ENCODE measurements around the gene GOLGA7B.

The GOLGA7B gene

DNA sequence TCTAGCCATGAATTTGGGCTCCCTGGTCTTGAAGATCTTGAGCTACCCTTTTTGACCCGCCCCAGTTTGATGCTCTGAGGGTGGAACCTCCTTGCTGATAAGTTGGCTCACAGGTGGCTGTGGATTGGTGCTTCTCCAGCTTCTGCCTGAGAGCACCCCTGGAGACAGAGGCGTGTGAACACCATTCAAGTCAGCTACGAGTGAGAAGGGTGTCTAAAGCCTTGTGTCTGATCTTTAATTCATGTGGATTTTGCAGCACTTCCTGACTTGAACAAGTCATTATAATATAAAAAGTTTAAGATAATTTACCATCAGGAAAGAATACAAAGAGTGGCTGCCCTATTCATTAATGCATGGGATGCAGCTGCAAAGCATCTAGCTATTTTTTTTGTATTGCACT, 37.7 kb upstream of the GOLGA7B start:
- TF ChIP-seq, protein P1, sequence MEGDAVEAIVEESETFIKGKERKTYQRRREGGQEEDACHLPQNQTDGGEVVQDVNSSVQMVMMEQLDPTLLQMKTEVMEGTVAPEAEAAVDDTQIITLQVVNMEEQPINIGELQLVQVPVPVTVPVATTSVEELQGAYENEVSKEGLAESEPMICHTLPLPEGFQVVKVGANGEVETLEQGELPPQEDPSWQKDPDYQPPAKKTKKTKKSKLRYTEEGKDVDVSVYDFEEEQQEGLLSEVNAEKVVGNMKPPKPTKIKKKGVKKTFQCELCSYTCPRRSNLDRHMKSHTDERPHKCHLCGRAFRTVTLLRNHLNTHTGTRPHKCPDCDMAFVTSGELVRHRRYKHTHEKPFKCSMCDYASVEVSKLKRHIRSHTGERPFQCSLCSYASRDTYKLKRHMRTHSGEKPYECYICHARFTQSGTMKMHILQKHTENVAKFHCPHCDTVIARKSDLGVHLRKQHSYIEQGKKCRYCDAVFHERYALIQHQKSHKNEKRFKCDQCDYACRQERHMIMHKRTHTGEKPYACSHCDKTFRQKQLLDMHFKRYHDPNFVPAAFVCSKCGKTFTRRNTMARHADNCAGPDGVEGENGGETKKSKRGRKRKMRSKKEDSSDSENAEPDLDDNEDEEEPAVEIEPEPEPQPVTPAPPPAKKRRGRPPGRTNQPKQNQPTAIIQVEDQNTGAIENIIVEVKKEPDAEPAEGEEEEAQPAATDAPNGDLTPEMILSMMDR (IDR thresholded peaks at IDR 0.05; ENCODE audit: borderline replicate concordance, insufficient read depth, low read depth, low read length) = no peak

DNA sequence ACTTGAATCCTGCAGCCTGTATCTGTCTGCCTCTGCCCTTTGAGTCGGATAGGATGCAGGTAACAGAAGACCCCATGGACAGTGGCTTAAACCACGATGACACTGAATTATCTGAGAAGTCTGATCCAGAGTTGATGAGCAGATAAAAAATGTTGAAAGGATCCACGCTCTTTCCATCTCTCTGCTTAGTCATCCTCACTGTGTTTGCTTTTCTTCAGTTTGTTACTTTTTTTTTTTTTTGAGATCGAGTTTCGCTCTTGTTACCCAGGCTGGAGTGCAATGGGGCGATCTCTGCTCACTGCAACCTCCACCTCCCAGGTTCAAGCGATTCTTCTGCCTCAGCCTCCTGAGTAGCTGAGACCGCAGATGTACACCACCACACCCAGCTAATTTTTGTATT, 36.9 kb upstream of the GOLGA7B start:
- TF ChIP-seq, protein P1 (IDR thresholded peaks at IDR 0.05; ENCODE audit: borderline replicate concordance, insufficient read depth, low read depth, low read length) = no peak
- no peak overlapping the region for H3K4me3 ChIP-seq (ENCODE audit: low read depth, low read length)

More for the DNA sequence above, 37.7 kb upstream of the GOLGA7B start:
- H3K4me3 ChIP-seq (ENCODE audit: low read depth, low read length) = no peak overlapping the region

DNA sequence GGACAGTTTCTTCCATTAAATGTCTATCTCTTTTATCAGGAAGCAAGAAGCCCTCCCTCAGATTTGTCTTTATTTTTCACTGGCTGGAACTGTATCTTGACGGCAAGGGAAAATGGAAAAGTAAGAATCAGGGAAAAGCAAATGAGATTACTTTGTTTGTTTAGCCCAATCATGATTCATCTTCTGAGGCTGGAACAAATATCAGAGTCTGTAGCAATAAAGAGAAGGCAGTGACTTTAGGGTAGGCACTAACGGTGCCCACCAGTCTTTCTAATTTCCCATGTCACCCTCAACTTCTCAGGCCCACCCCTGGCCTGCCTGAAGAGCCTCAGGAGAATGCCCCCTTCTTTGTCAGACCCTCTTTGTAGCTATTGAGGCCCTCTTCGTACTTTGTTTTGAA, 36.3 kb upstream of the GOLGA7B start:
- TF ChIP-seq, protein P1 (IDR thresholded peaks at IDR 0.05; ENCODE audit: borderline replicate concordance, insufficient read depth, low read depth, low read length) = no peak
- H3K4me3 ChIP-seq (ENCODE audit: low read depth, low read length) = no peak overlapping the region

DNA sequence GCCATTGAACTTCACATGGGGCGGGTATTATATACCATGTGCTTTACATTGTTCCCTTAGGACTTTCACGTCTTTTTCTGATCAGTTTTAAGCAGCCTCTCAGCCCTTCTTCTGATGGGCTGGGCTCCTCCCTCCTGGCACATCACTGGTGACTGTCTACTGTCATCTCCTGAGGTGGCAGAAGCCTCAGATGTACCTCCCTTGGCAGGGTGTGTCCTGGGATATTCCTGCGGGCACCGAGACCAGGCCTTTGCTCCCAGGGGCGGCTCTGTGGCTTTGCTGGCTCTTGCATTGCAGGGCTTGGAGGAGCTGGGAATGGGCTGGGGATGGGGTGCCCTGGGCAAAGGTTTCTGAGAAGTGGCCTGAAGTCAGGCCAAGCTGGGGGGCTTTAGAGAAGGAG, 34.6 kb upstream of the GOLGA7B start:
- H3K4me3 ChIP-seq (ENCODE audit: low read depth, low read length) = no peak overlapping the region
- TF ChIP-seq, protein P1 (IDR thresholded peaks at IDR 0.05; ENCODE audit: borderline replicate concordance, insufficient read depth, low read depth, low read length) = no peak

DNA sequence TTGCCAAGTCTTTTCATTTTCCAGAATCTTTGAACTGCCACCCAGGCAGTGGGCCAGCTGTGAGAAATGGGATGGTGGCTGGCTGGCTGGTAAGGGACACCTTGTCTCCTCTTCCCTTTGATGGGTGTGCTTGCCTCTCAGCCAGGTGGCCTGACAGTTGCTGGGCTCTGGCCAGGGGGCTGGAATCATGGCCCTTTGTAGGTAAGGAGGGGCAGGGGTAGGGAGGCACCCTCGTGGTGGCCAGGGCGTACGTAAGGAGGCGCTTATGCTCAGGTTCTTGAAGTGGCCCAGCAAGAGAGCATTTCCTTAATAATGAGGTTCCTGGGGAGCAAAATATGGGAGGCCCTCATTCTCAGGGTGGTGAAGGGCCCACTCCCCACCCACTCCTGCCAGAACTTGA, 33.0 kb upstream of the GOLGA7B start:
- no peak overlapping the region for H3K4me3 ChIP-seq (ENCODE audit: low read depth, low read length)
- TF ChIP-seq, protein P1 (IDR thresholded peaks at IDR 0.05; ENCODE audit: borderline replicate concordance, insufficient read depth, low read depth, low read length) = no peak

DNA sequence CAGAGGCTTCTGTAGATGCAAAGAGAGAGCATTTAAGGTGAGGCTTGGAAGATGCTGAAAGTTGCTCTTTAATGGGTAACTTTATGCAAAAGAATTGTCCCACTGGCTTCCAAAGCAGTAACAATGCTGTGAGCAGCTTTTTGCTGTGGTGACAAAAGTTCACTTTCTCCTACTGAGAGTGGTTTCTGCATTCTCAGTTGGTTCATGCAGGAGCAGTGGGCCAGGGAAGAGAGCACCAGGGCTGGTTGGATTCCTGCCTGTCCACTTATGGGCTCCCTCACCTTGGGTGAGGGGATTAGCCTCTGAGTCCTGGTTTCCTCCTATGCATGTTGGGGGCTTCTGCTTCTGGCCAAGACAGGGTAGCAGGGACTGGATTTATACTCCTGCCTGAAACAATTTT, 31.1 kb upstream of the GOLGA7B start:
- TF ChIP-seq, protein P1 (IDR thresholded peaks at IDR 0.05; ENCODE audit: borderline replicate concordance, insufficient read depth, low read depth, low read length) = no peak
- no peak overlapping the region for H3K4me3 ChIP-seq (ENCODE audit: low read depth, low read length)

DNA sequence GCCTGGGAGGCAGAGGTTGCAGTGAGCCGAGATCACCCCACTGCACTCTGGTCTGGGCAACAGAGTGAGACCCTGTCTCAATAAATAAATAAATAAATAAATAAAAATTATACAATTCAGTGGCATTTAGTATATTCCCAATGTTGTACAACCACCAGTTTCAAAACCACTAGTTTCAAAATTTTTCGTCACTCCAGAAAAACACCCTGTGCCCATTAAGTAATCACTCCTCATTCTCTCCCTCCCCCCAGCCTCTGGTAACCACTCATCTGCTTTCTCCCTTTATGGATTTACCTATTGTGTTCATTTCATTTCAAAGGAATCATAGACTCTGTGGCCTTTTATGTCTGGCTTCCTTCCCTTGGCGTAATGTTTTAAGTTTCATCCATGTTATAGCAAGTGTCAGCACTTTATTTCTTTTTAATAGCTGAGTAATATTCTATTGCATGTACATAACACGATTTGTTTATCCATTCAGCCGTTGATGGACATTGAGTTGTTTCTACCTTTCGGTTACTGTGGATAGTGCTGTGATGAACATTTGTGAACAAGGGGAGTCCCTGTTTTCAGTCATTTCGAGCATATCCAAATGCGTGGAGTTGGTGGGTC, 29.4 kb upstream of the GOLGA7B start:
- TF ChIP-seq, protein P1 (IDR thresholded peaks at IDR 0.05; ENCODE audit: borderline replicate concordance, insufficient read depth, low read depth, low read length) = no peak
- H3K4me3 ChIP-seq (ENCODE audit: low read depth, low read length) = no peak overlapping the region

All from GM12875 (cell line).